Measurements from ENCODE around the gene LTV1.
"Not testable (repeated sequence)": the region's sequence is repeated elsewhere in the genome, so short reads cannot be mapped to it uniquely, and the experiment has no call there.

The LTV1 gene, protein sequence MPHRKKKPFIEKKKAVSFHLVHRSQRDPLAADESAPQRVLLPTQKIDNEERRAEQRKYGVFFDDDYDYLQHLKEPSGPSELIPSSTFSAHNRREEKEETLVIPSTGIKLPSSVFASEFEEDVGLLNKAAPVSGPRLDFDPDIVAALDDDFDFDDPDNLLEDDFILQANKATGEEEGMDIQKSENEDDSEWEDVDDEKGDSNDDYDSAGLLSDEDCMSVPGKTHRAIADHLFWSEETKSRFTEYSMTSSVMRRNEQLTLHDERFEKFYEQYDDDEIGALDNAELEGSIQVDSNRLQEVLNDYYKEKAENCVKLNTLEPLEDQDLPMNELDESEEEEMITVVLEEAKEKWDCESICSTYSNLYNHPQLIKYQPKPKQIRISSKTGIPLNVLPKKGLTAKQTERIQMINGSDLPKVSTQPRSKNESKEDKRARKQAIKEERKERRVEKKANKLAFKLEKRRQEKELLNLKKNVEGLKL

DNA sequence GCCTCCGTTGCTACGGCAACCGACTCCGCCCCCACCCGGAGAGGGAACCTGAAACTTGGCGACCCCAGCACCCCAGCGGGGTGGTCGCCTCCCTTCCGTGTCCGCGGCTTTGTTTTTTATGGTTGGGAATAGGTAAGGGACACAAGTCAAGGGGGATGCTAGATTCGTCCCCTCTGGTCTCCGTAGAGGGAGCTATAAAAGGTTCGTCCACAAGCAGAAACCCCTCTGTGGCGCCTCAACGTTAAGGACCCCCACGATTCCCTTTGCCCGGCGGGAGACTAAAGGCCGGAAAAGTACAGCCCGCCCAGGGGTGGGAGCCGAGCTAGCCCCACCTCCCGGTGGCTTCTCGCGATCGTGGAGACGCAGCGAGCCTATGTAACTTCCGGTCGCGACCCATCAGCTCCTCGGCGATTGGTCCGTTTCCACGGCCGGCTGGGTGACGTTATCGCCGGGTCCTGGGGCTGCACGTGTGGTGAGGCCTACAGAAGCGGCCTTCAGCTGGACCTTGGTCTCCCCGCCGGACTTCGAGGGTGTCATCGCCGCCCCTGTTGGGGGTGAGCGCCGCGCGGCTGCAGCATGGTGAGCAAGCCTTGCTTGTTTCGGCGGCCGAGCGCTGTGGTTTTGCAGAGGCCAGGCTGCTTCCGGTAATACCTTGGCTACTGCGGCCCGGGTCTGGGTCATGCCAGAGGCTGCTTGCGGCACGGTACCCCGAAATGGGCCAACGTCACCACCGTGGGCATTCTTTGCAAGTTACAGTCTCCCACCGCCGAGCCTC lies at the start of gene LTV1:
LTV1 (plus strand) TSS at position 437 of the 775 bp plus-strand sequence; CDS start at position 577, 140 bp downstream.
- peak; percentile 67 to 98 (median 95) for DNase-seq

- not testable (repeated sequence) for DNase-seq
These were observed 46.6 kb upstream of the LTV1 start for GRCh38 chr6:143796551-143796950.

DNA sequence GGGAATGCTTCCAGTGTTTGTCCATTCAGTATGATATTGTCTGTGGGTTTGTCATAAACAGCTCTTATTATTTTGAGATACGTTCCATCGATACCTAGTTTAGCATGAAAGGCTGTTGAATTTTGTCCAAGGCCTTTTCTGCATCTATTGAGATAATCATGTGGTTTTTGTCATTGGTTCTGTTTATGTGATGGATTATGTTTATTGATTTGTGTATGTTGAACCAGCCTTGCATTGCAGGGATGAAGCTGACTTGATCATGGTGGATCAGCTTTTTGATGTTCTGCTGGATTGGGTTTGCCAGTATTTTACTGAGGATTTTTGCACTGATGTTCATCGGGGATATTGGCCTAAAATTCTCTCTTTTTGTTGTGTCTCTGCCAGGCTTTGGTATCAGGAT lies 44.7 kb upstream of the LTV1 start:
- not testable (repeated sequence) for DNase-seq

GRCh38 chr6:143802833-143803565 lies 40.1 kb upstream of the LTV1 start:
- no peak for DNase-seq

- no peak for DNase-seq
These were observed 39.2 kb upstream of the LTV1 start for GRCh38 chr6:143803769-143804568.

GRCh38 chr6:143804835-143805239 lies 38.3 kb upstream of the LTV1 start:
- no peak for DNase-seq

DNA sequence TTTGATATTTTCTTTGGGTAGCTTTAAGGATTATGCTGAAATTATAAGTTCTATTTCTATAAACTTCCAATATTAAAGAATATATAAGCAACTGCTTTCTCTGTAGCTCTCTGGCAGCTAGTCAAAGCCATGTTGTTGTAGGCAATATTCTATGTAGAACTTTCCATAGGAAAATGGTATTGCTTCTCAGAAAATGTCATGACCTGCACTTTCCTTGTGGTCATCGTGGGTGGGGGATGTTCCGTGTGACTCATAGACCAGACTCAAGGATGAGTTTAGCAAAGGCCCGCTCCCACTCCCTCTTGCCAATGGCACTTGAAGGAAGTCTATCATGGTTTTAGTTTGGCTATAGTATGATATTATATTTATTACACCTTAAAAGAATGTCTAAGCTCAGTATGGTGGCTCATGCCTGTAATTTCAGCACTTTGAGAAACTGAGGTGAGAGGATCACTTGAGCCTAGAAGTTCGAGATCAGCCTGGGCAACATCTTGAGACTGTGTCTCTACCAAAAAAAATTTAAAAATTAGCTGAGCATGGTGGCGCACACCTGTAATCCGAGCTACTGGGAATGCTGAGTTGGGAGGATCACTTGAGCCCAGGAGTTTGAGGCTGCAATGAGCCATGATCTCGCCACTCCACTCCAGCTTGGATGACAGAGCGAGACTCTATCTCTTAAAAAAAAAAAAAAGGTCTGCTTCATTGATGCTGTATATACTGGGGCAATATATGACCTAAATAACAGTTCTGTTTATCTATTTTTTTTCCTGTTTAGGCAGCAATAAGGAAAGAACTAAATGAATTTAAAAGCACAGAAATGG lies 36.6 kb upstream of the LTV1 start:
- DNase-seq: no peak

GRCh38 chr6:143807103-143807772 lies 35.9 kb upstream of the LTV1 start:
- DNase-seq: peak in 6 of 58 donors; percentile 1 to 21 (median 6)

DNA sequence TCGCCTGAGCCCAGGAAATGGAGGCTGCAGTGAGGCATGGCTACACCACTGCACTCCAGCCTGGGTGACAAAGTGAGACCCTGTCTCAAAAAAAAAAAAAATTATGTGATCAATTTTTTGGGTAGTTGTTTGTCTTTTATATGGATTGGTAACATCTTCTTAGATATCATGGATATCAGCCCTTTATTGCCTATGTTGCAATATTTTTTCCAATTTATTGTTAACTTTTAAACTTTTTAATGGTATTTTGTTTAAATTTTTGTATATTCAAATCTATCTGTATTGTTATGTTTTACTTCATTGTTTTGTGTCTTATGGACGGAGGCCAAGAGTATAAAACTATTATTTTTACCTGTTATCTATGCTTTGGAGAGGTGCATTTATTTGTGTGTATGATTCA lies 32.4 kb upstream of the LTV1 start:
- no peak for DNase-seq

DNA sequence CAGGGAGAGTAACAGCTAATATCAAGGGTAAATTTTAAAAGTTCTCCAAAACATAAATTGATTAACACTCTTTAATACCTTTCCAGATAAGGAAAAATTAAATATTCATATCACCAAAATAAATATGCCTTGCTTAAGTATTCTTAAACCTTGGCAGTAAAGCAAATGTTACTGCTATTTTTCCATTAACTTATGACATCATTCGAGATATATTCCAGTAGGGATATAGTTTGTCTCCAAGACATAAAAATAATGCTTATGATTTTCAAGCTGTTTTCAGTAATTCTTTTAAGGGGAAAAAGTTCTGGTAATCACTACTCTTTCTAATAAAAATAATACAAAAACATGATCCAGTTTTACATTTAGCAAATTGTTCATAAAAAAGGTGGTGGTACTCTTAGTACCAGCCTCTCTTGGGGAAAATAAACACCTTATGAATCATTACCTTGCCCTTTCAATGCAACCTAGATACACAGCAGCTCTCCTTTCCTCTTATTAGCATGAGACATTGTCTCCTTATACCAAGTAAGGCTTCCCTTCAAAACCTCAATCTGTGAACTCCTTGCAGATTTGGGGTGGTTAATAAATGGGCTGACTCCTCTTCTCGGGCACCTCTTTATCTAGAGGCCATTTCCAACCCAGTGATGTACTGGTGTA lies 31.5 kb upstream of the LTV1 start:
- no peak for DNase-seq

DNA sequence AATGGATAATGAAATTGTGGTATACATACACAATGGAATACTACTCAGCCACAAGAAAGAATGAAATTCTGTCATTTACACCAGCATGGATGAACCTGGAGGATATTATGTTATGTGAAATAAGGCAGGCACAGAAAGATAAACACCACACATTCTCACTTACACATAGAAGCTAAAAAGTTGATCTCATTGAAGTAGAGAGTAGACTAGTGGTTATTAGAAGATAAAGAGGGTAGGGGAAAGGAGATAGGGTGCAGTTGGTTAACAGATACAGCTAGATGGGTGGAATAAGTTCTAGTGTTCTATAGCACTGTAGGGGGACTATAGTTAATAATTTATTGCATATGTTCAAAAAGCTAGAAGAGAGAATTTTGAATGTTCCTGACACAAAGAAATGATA lies 25.5 kb upstream of the LTV1 start:
- no peak for DNase-seq

GRCh38 chr6:143821359-143821758 lies 21.8 kb upstream of the LTV1 start:
- no peak for DNase-seq

- DNase-seq: no peak
These were observed 20.5 kb upstream of the LTV1 start for GRCh38 chr6:143822584-143823024.

DNA sequence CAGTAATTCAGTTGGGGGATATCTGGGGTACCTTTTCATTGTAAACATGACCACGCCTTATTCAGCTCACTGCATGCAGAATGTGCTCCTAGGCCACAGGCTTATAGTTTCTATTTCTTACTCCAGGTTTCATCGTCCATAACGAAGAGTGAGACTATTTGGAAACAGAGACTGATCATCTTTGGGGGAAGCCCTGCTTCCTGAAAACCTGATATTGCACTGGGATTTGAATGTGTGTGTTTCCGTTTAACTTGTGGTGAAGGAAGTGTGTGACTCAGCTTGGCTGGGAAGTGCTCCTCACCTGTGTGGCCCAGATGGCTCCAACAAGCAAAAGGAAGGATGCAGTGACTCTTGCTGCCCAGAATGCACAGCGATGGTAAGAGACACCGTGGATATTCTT lies 19.6 kb upstream of the LTV1 start:
- no peak for DNase-seq

DNA sequence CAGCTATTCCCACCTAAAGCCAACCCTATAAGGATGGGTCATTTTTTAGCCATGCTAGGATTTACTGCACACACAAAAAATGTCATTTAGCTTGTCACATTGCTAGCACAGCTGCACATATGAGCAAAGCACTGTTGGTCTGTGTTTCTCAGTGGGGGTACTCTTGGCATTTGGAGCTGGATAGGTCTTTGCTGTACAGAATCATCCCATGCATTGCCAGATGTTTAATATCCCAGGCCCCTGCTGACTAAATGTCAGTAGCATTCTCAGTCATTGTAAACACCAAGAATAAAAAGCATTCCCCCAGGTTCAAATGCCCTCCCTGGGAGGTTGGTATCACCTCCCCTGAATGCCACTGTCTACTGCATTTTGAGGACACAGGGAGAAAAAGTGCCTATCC lies 14.6 kb upstream of the LTV1 start:
- no peak for DNase-seq

DNA sequence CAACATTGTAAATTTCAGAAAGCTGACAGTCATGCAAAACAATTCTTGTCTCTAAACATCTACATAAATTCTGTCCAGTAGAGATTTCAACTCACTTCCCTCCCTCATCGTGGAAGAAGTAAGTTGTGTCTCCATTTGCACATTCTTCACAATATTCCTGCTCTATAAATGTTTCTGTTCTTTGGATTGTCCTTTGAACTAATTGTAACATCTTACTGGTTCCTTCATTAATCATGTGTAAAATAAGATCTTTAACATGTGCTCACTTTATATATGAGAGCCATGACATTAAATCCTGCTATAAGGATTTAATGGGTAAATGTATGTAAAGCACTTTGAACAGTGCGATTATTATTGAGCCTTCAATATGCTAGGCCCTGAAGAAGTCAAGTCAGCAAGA lies 7.0 kb upstream of the LTV1 start:
- no peak for DNase-seq

DNA sequence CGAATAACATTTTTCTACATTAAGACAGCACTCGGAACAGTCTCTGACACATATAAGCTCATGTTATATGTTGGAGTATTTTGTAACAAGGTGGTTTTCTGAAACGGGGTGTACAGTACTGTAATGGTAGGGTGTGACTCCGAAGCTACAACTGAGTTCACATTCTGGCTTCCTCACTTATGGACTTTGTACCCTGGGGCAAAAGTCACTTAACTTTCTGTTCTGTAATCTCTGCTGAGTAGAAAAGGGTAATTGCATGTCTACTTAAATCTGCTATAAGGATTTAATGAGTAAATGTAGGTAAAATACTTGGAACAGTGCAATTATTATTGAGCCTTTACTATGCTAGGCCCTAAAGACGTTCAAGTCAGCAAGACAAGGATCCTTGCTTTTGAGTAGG lies 4.7 kb upstream of the LTV1 start:
- no peak for DNase-seq

DNA sequence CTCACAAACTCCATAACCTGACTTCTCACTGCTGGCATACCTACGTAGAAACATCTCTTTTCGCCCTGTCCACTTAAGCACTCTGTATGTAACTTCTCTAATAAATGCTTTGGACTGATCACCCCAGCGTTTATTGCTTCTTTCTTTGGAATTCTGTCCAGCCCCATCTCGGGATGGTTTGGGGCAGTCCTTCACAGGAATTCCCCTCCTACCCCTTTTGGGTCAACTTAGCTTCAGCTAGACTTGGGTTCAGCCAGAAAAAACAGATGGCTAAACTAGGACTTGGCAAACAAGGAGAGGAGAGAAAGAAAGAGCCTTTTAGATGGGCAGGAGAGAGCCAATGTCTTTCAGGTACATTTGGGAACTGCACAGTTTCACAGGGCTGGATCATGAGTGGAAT lies 3.9 kb upstream of the LTV1 start:
- DNase-seq: peak in 4 of 58 donors; percentile 2 to 30 (median 5)
